Ammon's horn (tissue), 1 donor: ENCODE results near the gene NEXMIF.
"Not testable (repeated sequence)": the region's sequence is repeated elsewhere in the genome, so short reads cannot be mapped to it uniquely, and the experiment has no call there.

Source experiments
- DNase-seq: peaks from one replicate; pipeline ENCODE4 v3.0.0-alpha.2; 2016; ENCODE audit warnings: low spot score

The NEXMIF gene

DNA sequence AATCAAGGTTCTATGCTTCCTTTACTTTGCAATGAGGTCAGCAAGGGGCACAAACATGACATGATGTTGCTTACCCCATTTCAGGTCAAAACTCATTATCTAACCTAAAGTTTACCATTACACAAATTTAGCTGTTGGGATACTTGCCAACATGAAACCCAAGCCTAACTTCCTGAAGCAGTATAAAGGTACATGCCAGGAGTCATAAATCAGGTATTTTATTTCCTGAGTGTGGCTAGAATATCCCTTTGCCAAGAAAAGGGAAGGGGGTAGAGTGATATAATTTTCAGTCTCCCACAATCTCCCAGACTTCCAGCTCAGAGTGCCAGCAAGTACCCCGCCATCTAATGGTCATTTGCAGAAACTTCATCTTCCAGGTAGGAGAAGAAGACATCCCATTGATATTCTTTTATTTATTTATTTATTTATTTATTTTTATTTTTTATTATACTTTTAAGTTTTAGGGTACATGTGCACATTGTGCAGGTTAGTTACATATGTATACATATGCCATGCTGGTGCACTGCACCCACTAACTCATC, 136.6 kb downstream of the NEXMIF start:
- no peak for DNase-seq

DNA sequence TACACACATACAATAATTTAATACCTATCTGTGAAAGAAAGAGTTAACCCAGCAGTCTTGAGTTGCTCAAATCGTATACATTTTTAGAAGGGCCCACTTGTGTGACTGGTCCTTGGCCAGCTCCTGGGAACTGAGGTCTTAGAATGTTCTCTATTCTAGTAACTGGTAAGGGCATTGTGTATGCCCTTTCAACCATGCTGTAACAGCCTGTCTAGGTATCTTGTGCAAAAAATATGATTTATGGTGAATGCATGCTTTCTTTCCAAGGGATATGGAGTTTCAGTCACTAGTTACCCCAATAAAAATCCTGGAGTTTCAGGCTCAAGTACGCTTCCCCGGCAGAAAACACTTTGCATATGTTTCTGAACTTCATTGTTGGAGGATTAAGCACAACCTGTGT, 140.6 kb downstream of the NEXMIF start:
- no peak for DNase-seq

DNA sequence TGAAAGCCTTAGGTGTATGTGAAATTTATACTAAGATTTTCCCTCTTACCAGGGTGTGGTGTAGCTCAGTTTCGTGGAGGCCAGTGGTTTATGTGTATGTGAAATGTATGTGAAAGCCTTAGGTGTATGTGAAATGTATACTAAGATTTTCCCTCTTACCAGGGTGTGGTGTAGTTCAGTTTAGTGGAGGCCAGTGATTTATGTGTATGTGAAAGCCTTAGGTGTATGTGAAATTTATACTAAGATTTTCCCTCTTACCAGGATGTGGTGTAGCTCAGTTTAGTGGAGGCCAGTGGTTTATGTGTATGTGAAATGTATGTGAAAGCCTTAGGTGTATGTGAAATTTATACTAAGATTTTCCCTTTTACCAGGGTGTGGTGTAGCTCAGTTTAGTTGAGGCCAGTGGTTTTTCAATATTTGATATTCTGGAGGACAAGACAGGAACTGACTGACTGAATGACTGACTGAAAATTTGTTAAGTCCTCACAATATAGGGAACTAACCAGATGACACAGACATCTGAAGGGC, 143.7 kb downstream of the NEXMIF start:
- DNase-seq: no peak

DNA sequence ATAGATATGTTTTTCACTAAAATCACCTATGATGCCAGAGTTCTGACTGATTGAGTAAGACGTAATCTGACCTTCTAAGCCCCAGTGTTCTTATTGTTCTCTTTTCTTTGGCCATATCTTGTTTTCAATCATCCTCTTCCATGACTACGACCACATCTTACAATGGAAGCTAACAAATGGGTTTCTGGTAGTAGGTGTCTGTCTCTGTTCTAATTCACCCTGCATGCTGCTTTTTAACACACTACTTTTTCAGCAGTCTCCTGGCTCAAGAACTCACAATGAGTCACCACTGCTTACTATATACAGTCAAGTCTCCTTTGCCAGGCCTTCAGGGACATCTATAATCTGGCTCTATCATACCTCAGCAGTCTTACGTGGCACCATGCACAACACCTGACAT, 146.1 kb downstream of the NEXMIF start:
- no peak for DNase-seq

DNA sequence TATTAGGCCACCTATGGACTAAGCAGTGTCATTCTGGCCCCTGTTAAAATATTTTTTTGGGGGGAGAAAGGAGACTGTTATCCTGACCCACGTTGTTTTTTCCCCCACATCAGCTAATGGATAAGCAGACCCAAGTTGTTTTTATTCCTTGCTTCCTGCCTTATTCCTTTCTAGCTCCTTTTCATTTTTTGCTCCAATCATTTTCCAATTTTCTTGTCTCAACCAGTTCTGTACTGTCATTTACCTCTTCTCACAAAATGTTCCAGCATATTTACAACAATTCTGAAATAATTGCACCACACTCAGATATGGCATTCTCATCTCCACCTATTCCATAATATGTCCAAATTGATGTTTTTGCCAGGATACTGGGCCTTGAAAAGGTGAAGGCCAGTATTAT, 150.3 kb downstream of the NEXMIF start:
- DNase-seq: no peak

GRCh38 chrX:74736450-74736849, 188.8 kb downstream of the NEXMIF start:
- no peak for DNase-seq

DNA sequence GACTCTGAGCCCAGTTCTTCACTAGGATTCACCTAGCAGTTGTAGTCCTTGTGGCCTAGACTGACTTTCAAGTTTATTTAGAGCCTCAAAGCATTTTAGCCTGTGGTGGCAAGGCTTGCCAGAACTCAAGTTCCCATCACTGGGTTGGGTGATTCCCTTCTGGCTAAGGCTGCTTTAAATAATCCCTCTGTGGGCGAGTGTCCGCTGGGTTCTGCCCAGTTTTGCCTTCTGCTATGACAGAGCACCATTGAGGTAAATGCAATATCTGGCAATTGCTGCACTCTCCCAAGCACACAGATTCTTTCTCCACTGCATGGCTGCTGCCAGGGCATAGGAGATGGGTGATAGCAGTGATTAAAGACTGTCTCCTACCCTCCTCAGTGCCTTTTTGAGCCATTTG, 220.0 kb downstream of the NEXMIF start:
- no peak for DNase-seq

- DNase-seq: not testable (repeated sequence)
These were observed 223.9 kb downstream of the NEXMIF start for GRCh38 chrX:74701343-74701742.

DNA sequence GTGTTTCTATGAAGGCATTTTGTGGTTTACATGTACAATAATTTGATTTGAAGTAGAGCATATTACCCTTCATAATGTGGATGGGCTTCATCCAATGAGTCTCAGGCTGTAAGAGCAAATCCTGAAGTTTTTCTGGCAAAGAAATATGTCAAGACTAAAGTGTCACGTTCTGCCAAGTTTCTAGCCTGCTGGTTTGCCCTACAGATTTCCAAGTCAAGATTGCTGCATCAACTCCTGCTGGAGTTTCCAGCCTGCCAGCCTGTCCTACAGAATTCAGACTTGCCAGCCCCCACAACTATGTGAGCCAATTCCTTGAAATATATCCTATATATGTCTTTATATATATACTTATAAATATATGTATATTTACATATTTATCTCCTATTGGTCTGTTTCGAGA, 240.8 kb downstream of the NEXMIF start:
- no peak for DNase-seq
